Prostate gland (tissue), 2 donors: ENCODE measurements around the gene THRSP. TPM values are rescaled to one million over a fixed set of nuclear protein-coding genes. Genes with fewer than 3 reads are reported as not detected.

ENCODE experiments used
- DNase-seq: peaks from one replicate; pipeline ENCODE4 v3.0.0-alpha.2; 2019; ENCODE audit warnings: low spot score
- H3K27ac ChIP-seq, 2 donors: fragments of 200-600 bp; sonication (generic); 2 replicates each; pipeline ENCODE4 v1.5.1; 2017 to 2019
- H3K27me3 ChIP-seq: fragments of 200-600 bp; sonication (generic); replicated peaks from 2 replicates; pipeline ENCODE4 v1.5.1; 2019; ENCODE audit not compliant: insufficient read depth
- H3K36me3 ChIP-seq, 2 donors: fragments of 200-600 bp; sonication (generic); 1 replicate in 1 of 2; 2 replicates in 1 of 2; pipeline versions ENCODE4 v1.5.1 to v1.8.1; 2017 to 2019
- H3K4me1 ChIP-seq: fragments of 200-600 bp; sonication (generic); replicated peaks from 2 replicates; pipeline ENCODE4 v1.5.1; 2019
- H3K4me3 ChIP-seq, 2 donors: fragments of 200-600 bp; sonication (generic); 2 replicates each; pipeline ENCODE4 v1.5.1; 2017 to 2019
- H3K9me3 ChIP-seq: fragments of 200-600 bp; sonication (generic); 2 replicates; pipeline ENCODE4 v1.5.1; 2017
- CTCF ChIP-seq, 4 experiments: fragments of 200-600 bp in 2 of 4; fragments of 450-650 bp in 2 of 4; sonication (generic) in 2 of 4; IDR thresholded peaks; 1 replicate in 3 of 4; 2 replicates in 1 of 4; pipeline ENCODE4 v1.5.1; 2016 to 2019; ENCODE audit warnings: antibody characterized with exemption in 4 of 4, mild to moderate bottlenecking in 2 of 4, moderate library complexity in 2 of 4
- POLR2A ChIP-seq: fragments of 450-650 bp; IDR thresholded peaks from one replicate; pipeline ENCODE4 v1.6.1; 2016; ENCODE audit warnings: antibody characterized with exemption, mild to moderate bottlenecking
- POLR2AphosphoS5 ChIP-seq: sonication (generic); formaldehyde crosslinking; IDR thresholded peaks from one replicate; pipeline ENCODE4 v1.6.1; 2017; ENCODE audit warnings: antibody characterized with exemption
- WGBS: methylation state at CpG from one replicate; pipeline ENCODE4 v1.1.5; 2018; 5-methylcytosine and 5-hydroxymethylcytosine counted together
- intact Hi-C: fragments of 100-400 bp; cut with DNase I; formaldehyde crosslinking; loops from one replicate; pipeline ENCODE4 v1.14.2; 2022
- total RNA-seq, 2 donors: library from RNA; depleted of rRNA; stranded (reverse); fragments of >200 nt; gene quantifications; one replicate each; pipeline ENCODE4 v1.1.0, GENCODE V29; 2016

Gene THRSP
- total RNA-seq, 2 donors from 2014 or later: not detected

GRCh38 chr11:78033040-78033439, 30.6 kb upstream of the THRSP start:
- TF ChIP-seq POLR2A (no peak), CTCF (IDR thresholded peaks at IDR 0.05) (no peak), POLR2AphosphoS5 (no peak)
- Histone ChIP-seq H3K36me3 (no peaks in the 10 kb centered on the region), H3K4me3 (no peak overlapping the region), H3K9me3 (no peaks in the 10 kb centered on the region), H3K27ac (no peak overlapping the region), H3K4me1 (no peaks in the 10 kb centered on the region), H3K27me3 (no peaks in the 10 kb centered on the region)
- DNase-seq: no peak
- intact Hi-C loops: no loop called here
- WGBS: 55% methylated on average over 4 of the region's 4 CpGs

GRCh38 chr11:78034623-78035022, 29.0 kb upstream of the THRSP start:
- TF ChIP-seq POLR2AphosphoS5: no peak
- no peak for TF ChIP-seq POLR2A
- no peak for TF ChIP-seq CTCF (IDR thresholded peaks at IDR 0.05)
- Histone ChIP-seq H3K4me3 (no peak overlapping the region), H3K27me3 (no peaks in the 10 kb centered on the region), H3K36me3 (no peaks in the 10 kb centered on the region), H3K4me1 (no peaks in the 10 kb centered on the region), H3K27ac (no peak overlapping the region), H3K9me3 (no peaks in the 10 kb centered on the region)
- intact Hi-C loops: no loop called here
- no peak for DNase-seq
- 65% methylated on average over 10 of the region's 10 CpGs for WGBS

GRCh38 chr11:78036313-78036712, 27.3 kb upstream of the THRSP start:
- Histone ChIP-seq H3K27me3 (no peaks in the 10 kb centered on the region), H3K4me1 (no peaks in the 10 kb centered on the region), H3K27ac (no peak overlapping the region), H3K36me3 (no peaks in the 10 kb centered on the region), H3K4me3 (no peak overlapping the region), H3K9me3 (no peaks in the 10 kb centered on the region)
- 87% methylated on average over 3 of the region's 3 CpGs for WGBS
- intact Hi-C loops: no loop called here
- DNase-seq: no peak
- TF ChIP-seq POLR2A (no peak), CTCF (IDR thresholded peaks at IDR 0.05) (no peak), POLR2AphosphoS5 (no peak)

GRCh38 chr11:78037056-78037455, 26.6 kb upstream of the THRSP start:
- no peak overlapping the region for H3K27ac ChIP-seq
- no peaks in the 10 kb centered on the region for H3K27me3 ChIP-seq
- H3K9me3 ChIP-seq: no peaks in the 10 kb centered on the region
- DNase-seq: no peak
- 34% methylated on average over 3 of the region's 3 CpGs for WGBS
- no peaks in the 10 kb centered on the region for H3K4me1 ChIP-seq
- H3K4me3 ChIP-seq: no peak overlapping the region
- H3K36me3 ChIP-seq: no peaks in the 10 kb centered on the region
- TF ChIP-seq POLR2A (no peak), CTCF (IDR thresholded peaks at IDR 0.05) (no peak), POLR2AphosphoS5 (no peak)
- intact Hi-C loops: no loop called here

GRCh38 chr11:78037825-78038620, 25.6 kb upstream of the THRSP start:
- no peak for DNase-seq
- 79% methylated on average over 9 of the region's 9 CpGs for WGBS
- Histone ChIP-seq H3K9me3 (no peaks in the 10 kb centered on the region), H3K4me3 (no peak overlapping the region), H3K27ac (no peak overlapping the region), H3K36me3 (no peaks in the 10 kb centered on the region), H3K4me1 (no peaks in the 10 kb centered on the region), H3K27me3 (no peaks in the 10 kb centered on the region)
- no peak for TF ChIP-seq POLR2A
- no peak for TF ChIP-seq POLR2AphosphoS5
- no peak for TF ChIP-seq CTCF (IDR thresholded peaks at IDR 0.05)
- intact Hi-C loops: no loop called here
